HepG2 (cell line): ENCODE measurements around the gene NOL4L. TPM values are rescaled to one million over a fixed set of nuclear protein-coding genes. Genes with fewer than 3 reads are reported as not detected.

Experiments
- ARNT ChIP-seq: fragments of 450-650 bp; IDR thresholded peaks from 2 replicates; pipeline ENCODE4 v1.6.1; 2017
- GTF3A ChIP-seq: sonication (generic); formaldehyde crosslinking; conservative IDR thresholded peaks from 2 replicates; pipeline ENCODE4 v1.4.0; 2020; ENCODE audit warnings: mild to moderate bottlenecking, missing genetic modification reagents
- HDAC1 ChIP-seq: sonication (generic); formaldehyde crosslinking; IDR thresholded peaks from 2 replicates; pipeline ENCODE4 v1.5.1; 2020; ENCODE audit warnings: mild to moderate bottlenecking, missing genetic modification reagents
- MAFG ChIP-seq: sonication (generic); formaldehyde crosslinking; IDR thresholded peaks from 2 replicates; pipeline ENCODE4 v1.5.1; 2020; ENCODE audit warnings: mild to moderate bottlenecking, missing genetic modification reagents
- NKX3-1 ChIP-seq: sonication (generic); formaldehyde crosslinking; IDR thresholded peaks from 2 replicates; pipeline ENCODE4 v1.5.0; 2020; ENCODE audit warnings: missing genetic modification reagents
- PAF1 ChIP-seq: IDR thresholded peaks from 2 replicates; pipeline ENCODE4 v1.6.1; 2016; ENCODE audit warnings: missing genetic modification reagents, missing compliant biosample characterization
- ZNF484 ChIP-seq: sonication (generic); formaldehyde crosslinking; IDR thresholded peaks from 2 replicates; pipeline ENCODE4 v1.5.1; 2020; ENCODE audit warnings: mild to moderate bottlenecking, low read depth, missing genetic modification reagents, borderline replicate concordance
- ZNF768 ChIP-seq: sonication (generic); formaldehyde crosslinking; IDR thresholded peaks from 2 replicates; pipeline ENCODE4 v1.4.0; 2020; ENCODE audit warnings: missing genetic modification reagents
- ZNF776 ChIP-seq: sonication (generic); formaldehyde crosslinking; IDR thresholded peaks from 2 replicates; pipeline ENCODE4 v1.4.0; 2020; ENCODE audit warnings: mild to moderate bottlenecking, missing genetic modification reagents
- polyA plus RNA-seq, 8 experiments: library from polyadenylated mRNA; depleted of rRNA in 3 of 8; stranded (reverse) in 7 of 8; unstranded in 1 of 8; fragments of >200 nt; fragmentation: Illumina TruSeq in 4 of 8; extraction: Trizol in 4 of 8; gene quantifications; 2 replicates each; pipeline versions ENCODE4 v1.2.1 to v1.2.3, GENCODE V29; 2011 to 2016; ENCODE audit warnings: low read depth in 4 of 8, missing spikeins in 1 of 8, mixed read lengths in 1 of 8; ENCODE audit not compliant: insufficient read depth in 1 of 8
- total RNA-seq, 5 experiments: library from RNA; depleted of rRNA; stranded (reverse); fragments of >200 nt; fragmentation: Illumina TruSeq; extraction: Trizol; gene quantifications; 2 replicates each; pipeline ENCODE4 v1.2.3, GENCODE V29; 2016; ENCODE audit warnings: low read depth in 1 of 5
- TF ChIP-seq, protein P1 (sequence below): sonication (generic); formaldehyde crosslinking; IDR thresholded peaks from 2 replicates; pipeline ENCODE4 v1.4.0; 2020; ENCODE audit warnings: missing genetic modification reagents
- TF ChIP-seq, protein P2 (sequence below), 2 experiments: sonication (generic) in 1 of 2; formaldehyde crosslinking in 1 of 2; IDR thresholded peaks; 2 replicates each; pipeline versions ENCODE4 v1.4.0 to v1.6.1; 2016 to 2020; ENCODE audit warnings: borderline replicate concordance in 1 of 2, low read depth in 1 of 2, mild to moderate bottlenecking in 1 of 2, missing genetic modification reagents in 1 of 2
- TF ChIP-seq, protein P3 (sequence below): IDR thresholded peaks from 2 replicates; pipeline ENCODE4 v1.6.1; 2012; ENCODE audit warnings: low read depth, low read length, improper control_type of control experiment
- TF ChIP-seq, protein P4 (sequence below): fragments of 450-650 bp; IDR thresholded peaks from 2 replicates; pipeline ENCODE4 v1.6.1; 2017; ENCODE audit warnings: mild to moderate bottlenecking

NOL4L gene
- total and polyA plus RNA-seq, 2 of the 13 experiments (the other 11 are each of a cell fraction or from before 2014, with no cell fraction given): 16.6 to 35.4 TPM

DNA sequence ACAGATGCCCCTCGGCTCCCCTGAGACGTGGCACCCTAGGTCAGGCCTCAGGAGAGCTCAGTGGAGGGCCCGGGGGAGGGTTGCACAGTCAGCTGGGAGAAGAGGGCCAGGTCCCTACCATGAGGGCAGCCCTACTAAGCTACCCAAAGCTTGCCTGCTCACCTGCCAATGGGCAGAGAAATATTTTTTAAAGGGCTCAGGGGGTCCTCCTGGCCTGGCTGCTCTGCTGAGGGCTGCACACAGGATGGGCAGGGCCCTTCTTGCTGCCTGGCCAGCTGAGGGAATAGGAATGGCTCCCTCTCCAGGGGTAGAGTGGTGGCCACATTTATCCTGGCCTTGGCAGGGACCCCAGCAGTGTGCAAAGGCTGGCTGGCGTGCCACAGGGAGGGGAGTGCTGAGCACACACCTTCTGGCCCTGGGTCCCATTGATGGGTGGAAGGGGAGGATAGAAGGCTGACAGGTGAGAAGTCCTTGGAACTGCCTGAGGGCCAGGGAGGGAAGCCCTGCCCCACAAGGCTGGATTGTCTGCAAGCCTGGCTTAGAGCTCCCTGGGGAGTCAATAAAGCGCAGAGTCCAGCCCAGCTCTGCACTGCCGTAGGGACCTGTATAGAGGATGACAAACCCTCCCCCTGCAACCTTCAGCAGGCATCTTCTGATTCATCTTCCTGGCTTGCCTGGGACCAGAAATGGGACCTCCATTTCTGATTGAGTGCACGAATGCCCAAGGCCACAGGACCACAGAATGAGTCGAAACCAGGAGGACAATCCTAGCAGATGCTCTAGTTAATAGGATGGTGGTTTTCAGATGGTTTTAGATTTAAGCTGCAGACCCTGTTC, 62.1 kb downstream of the NOL4L start (continued):
- TF ChIP-seq, protein P1, sequence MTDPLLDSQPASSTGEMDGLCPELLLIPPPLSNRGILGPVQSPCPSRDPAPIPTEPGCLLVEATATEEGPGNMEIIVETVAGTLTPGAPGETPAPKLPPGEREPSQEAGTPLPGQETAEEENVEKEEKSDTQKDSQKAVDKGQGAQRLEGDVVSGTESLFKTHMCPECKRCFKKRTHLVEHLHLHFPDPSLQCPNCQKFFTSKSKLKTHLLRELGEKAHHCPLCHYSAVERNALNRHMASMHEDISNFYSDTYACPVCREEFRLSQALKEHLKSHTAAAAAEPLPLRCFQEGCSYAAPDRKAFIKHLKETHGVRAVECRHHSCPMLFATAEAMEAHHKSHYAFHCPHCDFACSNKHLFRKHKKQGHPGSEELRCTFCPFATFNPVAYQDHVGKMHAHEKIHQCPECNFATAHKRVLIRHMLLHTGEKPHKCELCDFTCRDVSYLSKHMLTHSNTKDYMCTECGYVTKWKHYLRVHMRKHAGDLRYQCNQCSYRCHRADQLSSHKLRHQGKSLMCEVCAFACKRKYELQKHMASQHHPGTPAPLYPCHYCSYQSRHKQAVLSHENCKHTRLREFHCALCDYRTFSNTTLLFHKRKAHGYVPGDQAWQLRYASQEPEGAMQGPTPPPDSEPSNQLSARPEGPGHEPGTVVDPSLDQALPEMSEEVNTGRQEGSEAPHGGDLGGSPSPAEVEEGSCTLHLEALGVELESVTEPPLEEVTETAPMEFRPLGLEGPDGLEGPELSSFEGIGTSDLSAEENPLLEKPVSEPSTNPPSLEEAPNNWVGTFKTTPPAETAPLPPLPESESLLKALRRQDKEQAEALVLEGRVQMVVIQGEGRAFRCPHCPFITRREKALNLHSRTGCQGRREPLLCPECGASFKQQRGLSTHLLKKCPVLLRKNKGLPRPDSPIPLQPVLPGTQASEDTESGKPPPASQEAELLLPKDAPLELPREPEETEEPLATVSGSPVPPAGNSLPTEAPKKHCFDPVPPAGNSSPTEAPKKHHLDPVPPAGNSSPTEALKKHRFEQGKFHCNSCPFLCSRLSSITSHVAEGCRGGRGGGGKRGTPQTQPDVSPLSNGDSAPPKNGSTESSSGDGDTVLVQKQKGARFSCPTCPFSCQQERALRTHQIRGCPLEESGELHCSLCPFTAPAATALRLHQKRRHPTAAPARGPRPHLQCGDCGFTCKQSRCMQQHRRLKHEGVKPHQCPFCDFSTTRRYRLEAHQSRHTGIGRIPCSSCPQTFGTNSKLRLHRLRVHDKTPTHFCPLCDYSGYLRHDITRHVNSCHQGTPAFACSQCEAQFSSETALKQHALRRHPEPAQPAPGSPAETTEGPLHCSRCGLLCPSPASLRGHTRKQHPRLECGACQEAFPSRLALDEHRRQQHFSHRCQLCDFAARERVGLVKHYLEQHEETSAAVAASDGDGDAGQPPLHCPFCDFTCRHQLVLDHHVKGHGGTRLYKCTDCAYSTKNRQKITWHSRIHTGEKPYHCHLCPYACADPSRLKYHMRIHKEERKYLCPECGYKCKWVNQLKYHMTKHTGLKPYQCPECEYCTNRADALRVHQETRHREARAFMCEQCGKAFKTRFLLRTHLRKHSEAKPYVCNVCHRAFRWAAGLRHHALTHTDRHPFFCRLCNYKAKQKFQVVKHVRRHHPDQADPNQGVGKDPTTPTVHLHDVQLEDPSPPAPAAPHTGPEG (CRISPR knock-in tag): peak; percentile 85
- TF ChIP-seq PAF1 (CRISPR knock-in tag) (no peak), NKX3-1 (CRISPR knock-in tag) (no peak), ARNT (no peak), HDAC1 (CRISPR knock-in tag) (peak; percentile 94), MAFG (CRISPR knock-in tag) (no peak), ZNF768 (CRISPR knock-in tag) (peak; percentile 30; the same call in 1 of the 2 replicates), GTF3A (CRISPR knock-in tag) (no peak), ZNF484 (CRISPR knock-in tag) (no peak), ZNF776 (no peak)
- TF ChIP-seq, protein P2, sequence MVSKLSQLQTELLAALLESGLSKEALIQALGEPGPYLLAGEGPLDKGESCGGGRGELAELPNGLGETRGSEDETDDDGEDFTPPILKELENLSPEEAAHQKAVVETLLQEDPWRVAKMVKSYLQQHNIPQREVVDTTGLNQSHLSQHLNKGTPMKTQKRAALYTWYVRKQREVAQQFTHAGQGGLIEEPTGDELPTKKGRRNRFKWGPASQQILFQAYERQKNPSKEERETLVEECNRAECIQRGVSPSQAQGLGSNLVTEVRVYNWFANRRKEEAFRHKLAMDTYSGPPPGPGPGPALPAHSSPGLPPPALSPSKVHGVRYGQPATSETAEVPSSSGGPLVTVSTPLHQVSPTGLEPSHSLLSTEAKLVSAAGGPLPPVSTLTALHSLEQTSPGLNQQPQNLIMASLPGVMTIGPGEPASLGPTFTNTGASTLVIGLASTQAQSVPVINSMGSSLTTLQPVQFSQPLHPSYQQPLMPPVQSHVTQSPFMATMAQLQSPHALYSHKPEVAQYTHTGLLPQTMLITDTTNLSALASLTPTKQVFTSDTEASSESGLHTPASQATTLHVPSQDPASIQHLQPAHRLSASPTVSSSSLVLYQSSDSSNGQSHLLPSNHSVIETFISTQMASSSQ (IDR thresholded peaks at IDR 0.05; ENCODE audit: low read depth): peak; percentile 23; the same call in 1 of the 2 replicates
- TF ChIP-seq, protein P2 (CRISPR knock-in tag; IDR thresholded peaks at IDR 0.05; ENCODE audit: borderline replicate concordance): peak; percentile 38; the same call in 1 of the 2 replicates
- TF ChIP-seq, protein P3, sequence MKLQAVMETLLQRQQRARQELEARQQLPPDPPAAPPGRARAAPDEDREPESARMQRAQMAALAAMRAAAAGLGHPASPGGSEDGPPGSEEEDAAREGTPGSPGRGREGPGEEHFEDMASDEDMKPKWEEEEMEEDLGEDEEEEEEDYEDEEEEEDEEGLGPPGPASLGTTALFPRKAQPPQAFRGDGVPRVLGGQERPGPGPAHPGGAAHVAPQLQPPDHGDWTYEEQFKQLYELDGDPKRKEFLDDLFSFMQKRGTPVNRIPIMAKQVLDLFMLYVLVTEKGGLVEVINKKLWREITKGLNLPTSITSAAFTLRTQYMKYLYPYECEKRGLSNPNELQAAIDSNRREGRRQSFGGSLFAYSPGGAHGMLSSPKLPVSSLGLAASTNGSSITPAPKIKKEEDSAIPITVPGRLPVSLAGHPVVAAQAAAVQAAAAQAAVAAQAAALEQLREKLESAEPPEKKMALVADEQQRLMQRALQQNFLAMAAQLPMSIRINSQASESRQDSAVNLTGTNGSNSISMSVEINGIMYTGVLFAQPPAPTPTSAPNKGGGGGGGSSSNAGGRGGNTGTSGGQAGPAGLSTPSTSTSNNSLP: peak; percentile 22; the same call in 1 of the 2 replicates
- TF ChIP-seq, protein P4, sequence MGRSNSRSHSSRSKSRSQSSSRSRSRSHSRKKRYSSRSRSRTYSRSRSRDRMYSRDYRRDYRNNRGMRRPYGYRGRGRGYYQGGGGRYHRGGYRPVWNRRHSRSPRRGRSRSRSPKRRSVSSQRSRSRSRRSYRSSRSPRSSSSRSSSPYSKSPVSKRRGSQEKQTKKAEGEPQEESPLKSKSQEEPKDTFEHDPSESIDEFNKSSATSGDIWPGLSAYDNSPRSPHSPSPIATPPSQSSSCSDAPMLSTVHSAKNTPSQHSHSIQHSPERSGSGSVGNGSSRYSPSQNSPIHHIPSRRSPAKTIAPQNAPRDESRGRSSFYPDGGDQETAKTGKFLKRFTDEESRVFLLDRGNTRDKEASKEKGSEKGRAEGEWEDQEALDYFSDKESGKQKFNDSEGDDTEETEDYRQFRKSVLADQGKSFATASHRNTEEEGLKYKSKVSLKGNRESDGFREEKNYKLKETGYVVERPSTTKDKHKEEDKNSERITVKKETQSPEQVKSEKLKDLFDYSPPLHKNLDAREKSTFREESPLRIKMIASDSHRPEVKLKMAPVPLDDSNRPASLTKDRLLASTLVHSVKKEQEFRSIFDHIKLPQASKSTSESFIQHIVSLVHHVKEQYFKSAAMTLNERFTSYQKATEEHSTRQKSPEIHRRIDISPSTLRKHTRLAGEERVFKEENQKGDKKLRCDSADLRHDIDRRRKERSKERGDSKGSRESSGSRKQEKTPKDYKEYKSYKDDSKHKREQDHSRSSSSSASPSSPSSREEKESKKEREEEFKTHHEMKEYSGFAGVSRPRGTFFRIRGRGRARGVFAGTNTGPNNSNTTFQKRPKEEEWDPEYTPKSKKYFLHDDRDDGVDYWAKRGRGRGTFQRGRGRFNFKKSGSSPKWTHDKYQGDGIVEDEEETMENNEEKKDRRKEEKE: no peak
